ENCODE data around the gene UBE2G1.
"Not testable (repeated sequence)": the region's sequence is repeated elsewhere in the genome, so short reads cannot be mapped to it uniquely, and the experiment has no call there.

UBE2G1 gene

DNA sequence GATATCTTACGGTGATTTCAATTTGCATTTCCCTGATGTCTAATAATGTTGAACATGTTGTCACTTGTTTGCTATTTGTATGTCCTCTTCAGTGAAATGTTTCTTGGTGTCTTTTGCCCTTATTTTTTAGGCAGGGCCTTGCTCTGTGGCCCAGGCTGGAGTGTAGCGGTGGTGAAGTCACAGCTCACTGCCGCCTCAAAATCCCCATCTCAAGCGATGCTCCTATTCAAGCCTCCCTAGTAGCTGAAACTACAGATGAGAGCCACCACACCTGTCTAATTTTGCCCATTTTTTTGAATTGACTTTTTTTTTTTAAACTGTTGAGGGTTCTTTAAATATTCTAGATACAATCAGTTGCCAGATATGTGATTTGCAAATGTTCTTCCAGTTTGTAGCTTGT is 8.3 kb downstream of the UBE2G1 start:
- Histone ChIP-seq H3K36me3 (ENCODE audit: control insufficient read depth in 1 of 2, insufficient read depth in 2 of 2, low read length in 2 of 2) (peaks cover 3 to 6% of the 10 kb centered on the region in 2 donors), H3K9me3 (ENCODE audit: control insufficient read depth in 1 of 2, low read length in 2 of 2) (no peaks in the 10 kb centered on the region), H3K9ac (ENCODE audit: low read depth in 1 of 2, low read length in 2 of 2) (peak overlapping the region in 1 of 2 donors; percentile 19), H3K27me3 (ENCODE audit: control insufficient read depth in 1 of 2, insufficient read depth in 2 of 2, low read length in 2 of 2) (no peaks in the 10 kb centered on the region), H3K4me3 (ENCODE audit: low read depth in 1 of 2, low read length in 2 of 2) (no peak overlapping the region), H3K27ac (ENCODE audit: low read depth, low read length) (no peak overlapping the region), H3K4me1 (ENCODE audit: control insufficient read depth in 1 of 2, insufficient read depth in 2 of 2, low read length in 2 of 2) (peaks cover 0 to 3% of the 10 kb centered on the region in 2 donors)

DNA sequence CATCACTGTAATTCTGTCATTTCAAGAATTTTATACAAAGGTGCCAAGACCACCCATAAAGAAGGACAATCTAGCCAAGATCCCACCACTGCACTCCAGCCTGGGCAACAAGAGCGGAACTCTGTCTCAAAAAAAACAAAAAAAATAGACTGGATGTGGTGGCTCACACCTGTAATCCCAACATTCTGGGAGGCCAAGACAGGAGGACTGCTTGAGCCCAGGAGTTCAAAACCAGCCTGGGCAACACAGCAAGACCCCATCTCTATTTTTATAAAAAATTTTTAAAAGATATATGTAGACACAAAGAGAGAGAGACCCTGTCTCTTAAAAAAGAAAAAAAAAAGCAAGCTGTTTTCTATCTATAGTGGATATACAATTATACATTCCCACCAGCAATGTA is 8.8 kb downstream of the UBE2G1 start:
- no peak overlapping the region for H3K27ac ChIP-seq (ENCODE audit: low read depth, low read length)
- H3K27me3 ChIP-seq (ENCODE audit: control insufficient read depth in 1 of 2, insufficient read depth in 2 of 2, low read length in 2 of 2) = no peaks in the 10 kb centered on the region
- no peaks in the 10 kb centered on the region for H3K9me3 ChIP-seq (ENCODE audit: control insufficient read depth in 1 of 2, low read length in 2 of 2)
- no peak overlapping the region for H3K4me3 ChIP-seq (ENCODE audit: low read depth in 1 of 2, low read length in 2 of 2)
- H3K4me1 ChIP-seq (ENCODE audit: control insufficient read depth in 1 of 2, insufficient read depth in 2 of 2, low read length in 2 of 2) = peaks cover 0 to 3% of the 10 kb centered on the region in 2 donors
- no peak overlapping the region for H3K9ac ChIP-seq (ENCODE audit: low read depth in 1 of 2, low read length in 2 of 2)
- H3K36me3 ChIP-seq (ENCODE audit: control insufficient read depth in 1 of 2, insufficient read depth in 2 of 2, low read length in 2 of 2) = peaks cover 3 to 5% of the 10 kb centered on the region in 2 donors

DNA sequence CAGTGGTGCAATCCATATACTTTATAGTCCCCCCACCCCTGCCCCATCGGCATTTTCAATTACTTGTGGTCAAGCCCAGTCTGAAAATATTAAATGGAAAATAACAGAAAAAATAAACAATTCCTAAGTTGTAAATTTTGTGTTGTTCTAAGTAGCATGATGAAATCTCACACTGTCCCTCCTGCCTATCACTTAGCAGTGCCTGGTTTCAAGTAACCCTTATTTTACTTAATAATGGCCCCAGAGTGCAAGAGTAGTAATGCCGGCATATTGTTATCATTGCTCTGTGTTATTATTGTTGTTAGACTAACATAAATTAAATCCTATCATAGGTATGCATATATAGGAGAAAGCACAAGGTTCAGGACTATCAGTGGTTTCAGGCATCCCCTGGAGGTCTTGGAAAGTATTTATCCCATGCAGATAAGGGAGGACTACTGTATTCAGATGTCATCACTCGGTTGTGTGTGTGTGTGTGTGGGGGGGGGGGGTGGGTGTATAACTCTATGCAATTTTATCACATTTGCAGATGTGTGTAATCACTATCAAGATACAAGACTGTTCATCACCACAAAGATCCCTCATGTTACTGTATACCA is 9.3 kb downstream of the UBE2G1 start:
- Histone ChIP-seq H3K4me3 (ENCODE audit: low read depth in 1 of 2, low read length in 2 of 2) (no peak overlapping the region), H3K27me3 (ENCODE audit: control insufficient read depth in 1 of 2, insufficient read depth in 2 of 2, low read length in 2 of 2) (no peaks in the 10 kb centered on the region), H3K9ac (ENCODE audit: low read depth in 1 of 2, low read length in 2 of 2) (no peak overlapping the region), H3K4me1 (ENCODE audit: control insufficient read depth in 1 of 2, insufficient read depth in 2 of 2, low read length in 2 of 2) (peaks cover 0 to 3% of the 10 kb centered on the region in 2 donors), H3K9me3 (ENCODE audit: control insufficient read depth in 1 of 2, low read length in 2 of 2) (no peaks in the 10 kb centered on the region), H3K36me3 (ENCODE audit: control insufficient read depth in 1 of 2, insufficient read depth in 2 of 2, low read length in 2 of 2) (peaks cover 0 to 1% of the 10 kb centered on the region in 2 donors), H3K27ac (ENCODE audit: low read depth, low read length) (no peak overlapping the region)

DNA sequence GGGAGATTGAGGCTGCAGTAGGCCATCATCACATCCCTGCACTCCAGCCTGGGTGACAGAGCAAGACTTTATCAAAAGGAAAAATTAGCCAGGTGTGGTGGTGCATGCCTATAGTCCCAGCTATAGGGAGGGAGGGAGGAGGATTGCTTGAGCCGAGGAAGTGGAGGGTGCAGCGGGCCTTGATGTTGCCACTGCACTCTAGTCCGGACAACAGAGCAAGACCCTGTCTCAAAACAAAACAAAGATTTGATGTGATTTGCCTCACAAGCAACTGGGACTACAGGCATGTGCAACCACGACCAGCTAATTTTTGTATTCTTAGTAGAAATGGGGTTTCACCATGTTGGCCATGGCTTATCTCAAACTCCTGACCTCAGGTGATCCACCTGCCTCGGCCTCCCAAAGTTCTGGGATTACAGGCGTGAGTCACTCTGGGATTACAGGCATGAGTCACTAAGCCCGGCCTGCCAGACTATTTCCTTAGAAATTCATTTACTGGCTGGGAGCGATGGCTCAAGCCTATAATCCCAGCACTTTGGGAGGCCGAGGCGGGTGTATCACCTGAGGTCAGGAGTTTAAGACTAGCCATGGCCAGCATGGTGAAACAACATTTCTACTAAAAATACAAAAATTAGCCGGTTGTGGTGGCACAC is 11.5 kb downstream of the UBE2G1 start:
- H3K4me1 ChIP-seq (ENCODE audit: control insufficient read depth in 1 of 2, insufficient read depth in 2 of 2, low read length in 2 of 2) = no peaks in the 10 kb centered on the region

DNA sequence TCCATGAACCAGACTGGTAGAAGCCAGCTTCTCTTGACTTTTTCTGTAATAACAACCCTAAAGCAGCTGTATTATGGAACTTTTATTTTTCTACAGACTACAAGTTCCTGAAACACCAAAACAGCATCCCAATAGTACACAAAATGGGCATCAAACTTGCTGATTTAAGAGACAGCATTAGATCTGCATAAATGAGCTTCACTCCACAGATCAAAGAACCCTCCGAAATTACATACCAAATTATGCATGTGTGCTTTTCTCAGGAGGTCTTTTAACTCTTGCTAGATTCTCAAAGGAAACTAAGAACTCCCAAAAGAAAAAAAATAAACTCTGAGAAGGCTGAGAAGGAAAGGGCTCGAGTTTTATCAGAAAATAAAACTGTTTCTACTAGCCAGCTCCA is 12.3 kb downstream of the UBE2G1 start:
- Histone ChIP-seq H3K27ac (ENCODE audit: low read depth, low read length) (no peak overlapping the region), H3K9ac (ENCODE audit: low read depth in 1 of 2, low read length in 2 of 2) (no peak overlapping the region), H3K27me3 (ENCODE audit: control insufficient read depth in 1 of 2, insufficient read depth in 2 of 2, low read length in 2 of 2) (no peaks in the 10 kb centered on the region), H3K4me1 (ENCODE audit: control insufficient read depth in 1 of 2, insufficient read depth in 2 of 2, low read length in 2 of 2) (no peaks in the 10 kb centered on the region), H3K4me3 (ENCODE audit: low read depth in 1 of 2, low read length in 2 of 2) (no peak overlapping the region), H3K36me3 (ENCODE audit: control insufficient read depth in 1 of 2, insufficient read depth in 2 of 2, low read length in 2 of 2) (no peaks in the 10 kb centered on the region), H3K9me3 (ENCODE audit: control insufficient read depth in 1 of 2, low read length in 2 of 2) (no peaks in the 10 kb centered on the region)

More for the DNA sequence above, 11.5 kb downstream of the UBE2G1 start:
- no peak overlapping the region for H3K27ac ChIP-seq (ENCODE audit: low read depth, low read length)
- H3K27me3 ChIP-seq (ENCODE audit: control insufficient read depth in 1 of 2, insufficient read depth in 2 of 2, low read length in 2 of 2) = no peaks in the 10 kb centered on the region
- no peak overlapping the region for H3K4me3 ChIP-seq (ENCODE audit: low read depth in 1 of 2, low read length in 2 of 2)
- H3K9me3 ChIP-seq (ENCODE audit: control insufficient read depth in 1 of 2, low read length in 2 of 2) = no peaks in the 10 kb centered on the region
- no peaks in the 10 kb centered on the region for H3K36me3 ChIP-seq (ENCODE audit: control insufficient read depth in 1 of 2, insufficient read depth in 2 of 2, low read length in 2 of 2)
- H3K9ac ChIP-seq (ENCODE audit: low read depth in 1 of 2, low read length in 2 of 2) = no peak overlapping the region

DNA sequence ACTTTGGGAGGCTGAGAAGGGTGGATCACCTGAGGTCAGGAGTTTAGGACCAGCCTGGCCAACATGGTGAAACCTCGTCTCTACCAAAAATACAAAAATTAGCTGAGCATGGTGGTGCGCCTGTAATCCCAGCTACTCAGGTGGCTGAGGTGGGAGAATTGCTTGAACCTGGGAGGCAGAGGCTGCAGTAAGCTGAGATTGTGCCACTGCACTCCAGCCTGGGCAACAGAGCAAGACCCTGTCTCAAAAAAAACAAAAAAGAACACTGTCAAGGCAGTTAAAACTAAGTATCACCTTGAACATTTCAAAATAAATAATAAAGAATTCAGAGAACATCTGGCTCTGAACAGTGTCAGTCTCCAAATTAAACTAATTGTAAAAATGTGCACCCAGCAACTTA is 16.3 kb downstream of the UBE2G1 start:
- not testable (repeated sequence) for H3K36me3 ChIP-seq (ENCODE audit: control insufficient read depth in 1 of 2, insufficient read depth in 2 of 2, low read length in 2 of 2); H3K27ac ChIP-seq (ENCODE audit: low read depth, low read length); H3K9ac ChIP-seq (ENCODE audit: low read depth in 1 of 2, low read length in 2 of 2); H3K27me3 ChIP-seq (ENCODE audit: control insufficient read depth in 1 of 2, insufficient read depth in 2 of 2, low read length in 2 of 2); H3K4me1 ChIP-seq (ENCODE audit: control insufficient read depth in 1 of 2, insufficient read depth in 2 of 2, low read length in 2 of 2); H3K9me3 ChIP-seq (ENCODE audit: control insufficient read depth in 1 of 2, low read length in 2 of 2); H3K4me3 ChIP-seq (ENCODE audit: low read depth in 1 of 2, low read length in 2 of 2)

DNA sequence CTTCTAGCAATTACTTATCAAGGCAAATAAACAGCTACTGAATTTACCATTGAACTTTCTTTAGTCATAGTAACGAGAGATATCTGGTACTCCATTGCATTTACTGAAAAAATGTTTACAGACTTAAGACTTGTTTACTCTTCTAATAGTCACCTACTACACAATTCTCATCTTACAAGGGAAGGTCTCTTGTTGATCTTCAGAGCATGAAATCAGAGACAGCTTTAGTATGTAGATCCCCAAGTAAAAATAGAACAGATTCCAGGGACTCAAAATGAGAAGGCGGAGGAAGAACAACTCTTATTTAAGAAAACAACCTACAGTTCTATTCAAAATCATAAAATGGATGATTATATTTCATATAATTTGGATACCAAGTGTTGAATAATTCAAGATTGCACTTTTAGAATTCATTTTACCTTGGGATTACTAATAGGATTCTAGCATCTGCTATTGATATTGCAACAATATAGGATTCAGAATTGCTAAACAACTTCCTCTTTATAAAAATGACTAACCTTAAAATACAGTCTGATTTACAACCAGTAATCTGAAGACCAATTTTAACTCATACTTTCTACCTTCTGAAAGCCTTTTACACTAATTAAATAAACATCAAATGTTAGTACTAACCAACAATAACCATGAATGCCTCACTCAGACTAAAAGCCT is 20.8 kb downstream of the UBE2G1 start:
- Histone ChIP-seq H3K4me3 (ENCODE audit: low read depth in 1 of 2, low read length in 2 of 2) (no peak overlapping the region), H3K4me1 (ENCODE audit: control insufficient read depth in 1 of 2, insufficient read depth in 2 of 2, low read length in 2 of 2) (peaks cover 4 to 10% of the 10 kb centered on the region in 2 donors), H3K9ac (ENCODE audit: low read depth in 1 of 2, low read length in 2 of 2) (no peak overlapping the region), H3K9me3 (ENCODE audit: control insufficient read depth in 1 of 2, low read length in 2 of 2) (no peaks in the 10 kb centered on the region), H3K36me3 (ENCODE audit: control insufficient read depth in 1 of 2, insufficient read depth in 2 of 2, low read length in 2 of 2) (no peaks in the 10 kb centered on the region), H3K27me3 (ENCODE audit: control insufficient read depth in 1 of 2, insufficient read depth in 2 of 2, low read length in 2 of 2) (no peaks in the 10 kb centered on the region), H3K27ac (ENCODE audit: low read depth, low read length) (no peak overlapping the region)

DNA sequence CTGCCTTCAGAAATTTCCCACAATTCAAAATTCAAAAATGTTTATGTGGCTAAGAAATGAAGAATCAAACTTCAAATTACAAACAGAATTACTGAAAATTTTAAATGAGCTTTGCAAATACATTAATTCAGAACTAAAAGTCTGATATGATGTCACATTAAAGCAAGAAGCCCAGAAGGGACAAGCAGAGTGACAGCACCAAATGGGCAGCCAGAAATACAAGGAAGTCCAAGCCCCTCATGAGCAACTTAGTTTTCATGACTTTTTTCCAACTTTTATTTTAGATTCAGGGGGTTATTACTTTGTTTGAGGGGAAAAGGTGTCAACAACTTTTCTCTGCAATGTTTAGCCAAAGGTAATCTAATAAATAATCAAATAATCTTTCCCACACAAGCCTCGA is 21.5 kb downstream of the UBE2G1 start:
- H3K9ac ChIP-seq (ENCODE audit: low read depth in 1 of 2, low read length in 2 of 2) = no peak overlapping the region
- no peaks in the 10 kb centered on the region for H3K27me3 ChIP-seq (ENCODE audit: control insufficient read depth in 1 of 2, insufficient read depth in 2 of 2, low read length in 2 of 2)
- H3K9me3 ChIP-seq (ENCODE audit: control insufficient read depth in 1 of 2, low read length in 2 of 2) = no peaks in the 10 kb centered on the region
- no peak overlapping the region for H3K27ac ChIP-seq (ENCODE audit: low read depth, low read length)
- H3K36me3 ChIP-seq (ENCODE audit: control insufficient read depth in 1 of 2, insufficient read depth in 2 of 2, low read length in 2 of 2) = no peaks in the 10 kb centered on the region
- H3K4me3 ChIP-seq (ENCODE audit: low read depth in 1 of 2, low read length in 2 of 2) = no peak overlapping the region
- H3K4me1 ChIP-seq (ENCODE audit: control insufficient read depth in 1 of 2, insufficient read depth in 2 of 2, low read length in 2 of 2) = peaks cover 4 to 10% of the 10 kb centered on the region in 2 donors

DNA sequence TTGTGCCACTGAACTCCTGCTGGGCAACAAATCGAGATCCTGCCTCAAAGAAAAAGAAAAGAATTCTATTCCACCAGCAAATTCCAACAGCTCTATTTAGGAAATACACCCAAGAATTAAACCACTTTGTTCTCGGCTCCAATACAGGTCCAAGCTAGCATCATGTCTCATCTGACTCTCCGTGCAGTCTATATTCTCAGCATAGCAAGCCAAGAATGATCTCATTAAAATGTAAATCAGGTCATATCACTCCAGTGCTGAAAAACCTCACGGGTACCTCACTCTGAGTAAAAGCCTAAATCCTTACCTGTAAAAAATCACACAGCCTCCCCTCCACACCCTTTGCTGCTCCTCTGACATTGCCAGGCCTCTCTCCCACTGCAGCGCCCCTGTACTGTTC is 23.9 kb downstream of the UBE2G1 start:
- H3K4me3 ChIP-seq (ENCODE audit: low read depth in 1 of 2, low read length in 2 of 2) = no peak overlapping the region
- H3K9me3 ChIP-seq (ENCODE audit: control insufficient read depth in 1 of 2, low read length in 2 of 2) = no peaks in the 10 kb centered on the region
- H3K27me3 ChIP-seq (ENCODE audit: control insufficient read depth in 1 of 2, insufficient read depth in 2 of 2, low read length in 2 of 2) = no peaks in the 10 kb centered on the region
- H3K36me3 ChIP-seq (ENCODE audit: control insufficient read depth in 1 of 2, insufficient read depth in 2 of 2, low read length in 2 of 2) = no peaks in the 10 kb centered on the region
- H3K27ac ChIP-seq (ENCODE audit: low read depth, low read length) = no peak overlapping the region
- H3K4me1 ChIP-seq (ENCODE audit: control insufficient read depth in 1 of 2, insufficient read depth in 2 of 2, low read length in 2 of 2) = peaks cover 4 to 10% of the 10 kb centered on the region in 2 donors
- H3K9ac ChIP-seq (ENCODE audit: low read depth in 1 of 2, low read length in 2 of 2) = no peak overlapping the region

DNA sequence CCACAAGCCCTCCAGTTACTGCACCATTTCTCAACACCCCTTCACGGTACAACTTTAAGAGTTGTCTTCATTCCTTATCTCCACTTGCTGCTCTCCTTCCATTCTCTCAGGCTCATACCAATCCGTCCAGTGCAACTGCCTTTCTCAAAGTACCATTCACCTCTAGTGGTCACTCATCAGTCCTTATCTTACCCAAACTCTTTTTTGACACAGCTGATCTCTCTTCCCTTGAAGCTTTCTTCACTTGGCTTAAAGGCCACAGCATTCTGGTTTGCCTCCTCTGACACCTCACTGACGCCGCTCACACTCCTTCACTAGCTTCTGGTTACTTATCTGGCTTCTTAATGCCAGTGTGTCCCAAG is 24.9 kb downstream of the UBE2G1 start:
- no peaks in the 10 kb centered on the region for H3K27me3 ChIP-seq (ENCODE audit: control insufficient read depth in 1 of 2, insufficient read depth in 2 of 2, low read length in 2 of 2)
- H3K36me3 ChIP-seq (ENCODE audit: control insufficient read depth in 1 of 2, insufficient read depth in 2 of 2, low read length in 2 of 2) = no peaks in the 10 kb centered on the region
- no peak overlapping the region for H3K4me3 ChIP-seq (ENCODE audit: low read depth in 1 of 2, low read length in 2 of 2)
- peaks cover 4 to 10% of the 10 kb centered on the region in 2 donors for H3K4me1 ChIP-seq (ENCODE audit: control insufficient read depth in 1 of 2, insufficient read depth in 2 of 2, low read length in 2 of 2)
- H3K27ac ChIP-seq (ENCODE audit: low read depth, low read length) = no peak overlapping the region
- H3K9me3 ChIP-seq (ENCODE audit: control insufficient read depth in 1 of 2, low read length in 2 of 2) = no peaks in the 10 kb centered on the region
- no peak overlapping the region for H3K9ac ChIP-seq (ENCODE audit: low read depth in 1 of 2, low read length in 2 of 2)
